ENCODE results near the gene ACP7. TPM values are rescaled to one million over a fixed set of nuclear protein-coding genes. Genes with fewer than 3 reads are reported as not detected.

The ACP7 gene
- total and polyA plus RNA-seq, 9 of the 15 experiments (the other 6 are each of a cell fraction or from before 2014, with no cell fraction given), result not detected

- no peak for TF ChIP-seq CHAMP1 (IDR thresholded peaks at IDR 0.05)
Measured at GRCh38 chr19:39052846-39053245, 31.3 kb upstream of the ACP7 start (continued).

- ChIA-PET POLR2A (no interaction called here), CTCF (ENCODE audit: low intra/inter-chr PET ratio) (no interaction called here)
- no peak overlapping the region for H3K4me3 ChIP-seq
- H3K9ac ChIP-seq (ENCODE audit: insufficient read depth in 1 of 2, low read depth in 2 of 2, low read length in 2 of 2), result no peak overlapping the region; a peak in 1 of 4 replicates
- TF ChIP-seq TAF15 (IDR thresholded peaks at IDR 0.05; ENCODE audit: low read depth, low read length) (no peak), MEIS2 (IDR thresholded peaks at IDR 0.05; ENCODE audit: partially characterized antibody) (no peak), ZNF609 (CRISPR knock-in tag; IDR thresholded peaks at IDR 0.05; ENCODE audit: borderline replicate concordance) (no peak), TEAD1 (CRISPR knock-in tag; IDR thresholded peaks at IDR 0.05) (no peak), EGR1 (conservative IDR thresholded peaks at IDR 0.05) (0 out of 2 replicates have a peak, but pooled peaks have one; percentile 15), DMBX1 (CRISPR knock-in tag; IDR thresholded peaks at IDR 0.05; ENCODE audit: borderline replicate concordance) (no peak)
- H3K9me3 ChIP-seq (replicated peaks; ENCODE audit: control insufficient read depth, insufficient read depth, low read depth, low read length), result no peaks in the 10 kb centered on the region
- WGBS (ENCODE audit: insufficient coverage, low coverage, missing lambda C conversion rate), result 10% methylated on average over 18 of the region's 18 CpGs
- BruUV-seq (replicated peaks), result no TSS peak
- FAIRE-seq, result no peak
- H3K9me1 ChIP-seq (ENCODE audit: control insufficient read depth, insufficient read depth, low read length), result no peaks in the 10 kb centered on the region
- no peaks in the 10 kb centered on the region for H3K27me3 ChIP-seq (ENCODE audit: control insufficient read depth in 2 of 2, insufficient read depth in 2 of 2, low read length in 2 of 2)
- no peaks in the 10 kb centered on the region for H3K79me2 ChIP-seq (ENCODE audit: control insufficient read depth, insufficient read depth, low read length)
- H2AFZ ChIP-seq (ENCODE audit: low read depth, low read length), result no peak overlapping the region
- H3K36me3 ChIP-seq (ENCODE audit: control insufficient read depth, insufficient read depth, low read length), result no peaks in the 10 kb centered on the region
- intact Hi-C loops (cut with micrococcal nuclease) (no loop called here), in situ Hi-C loops (cut with MboI) (no loop called here)
- H3K4me1 ChIP-seq (replicated peaks in 1 of 2; ENCODE audit: control insufficient read depth in 2 of 2, insufficient read depth in 2 of 2, low read length in 2 of 2), result peaks cover 3 to 6% of the 10 kb centered on the region in 2 experiments; a peak in 3 of 5 replicates
- ATAC-seq, result no peak
- H3K27ac ChIP-seq (ENCODE audit: extremely low read depth, low read depth, low read length), result no peak overlapping the region
- H3K4me2 ChIP-seq (ENCODE audit: insufficient read depth, low read length), result no peak overlapping the region
- no peak for DNase-seq (ENCODE audit: extremely low read depth in 1 of 4, low spot score in 3 of 4)
- no peaks in the 10 kb centered on the region for H4K20me1 ChIP-seq (replicated peaks; ENCODE audit: control insufficient read depth, insufficient read depth, low read length)
Measured at GRCh38 chr19:39053276-39054090, 30.7 kb upstream of the ACP7 start.

Data from K562 (cell line).